NCI-H187 (cell line): ENCODE data around the gene ICAM3.

ENCODE experiments used
- DNase-seq, 2 experiments: peaks; one replicate each; lab custom pipeline; 2025; lab: John Stamatoyannopoulos, UW

The ICAM3 gene

DNA sequence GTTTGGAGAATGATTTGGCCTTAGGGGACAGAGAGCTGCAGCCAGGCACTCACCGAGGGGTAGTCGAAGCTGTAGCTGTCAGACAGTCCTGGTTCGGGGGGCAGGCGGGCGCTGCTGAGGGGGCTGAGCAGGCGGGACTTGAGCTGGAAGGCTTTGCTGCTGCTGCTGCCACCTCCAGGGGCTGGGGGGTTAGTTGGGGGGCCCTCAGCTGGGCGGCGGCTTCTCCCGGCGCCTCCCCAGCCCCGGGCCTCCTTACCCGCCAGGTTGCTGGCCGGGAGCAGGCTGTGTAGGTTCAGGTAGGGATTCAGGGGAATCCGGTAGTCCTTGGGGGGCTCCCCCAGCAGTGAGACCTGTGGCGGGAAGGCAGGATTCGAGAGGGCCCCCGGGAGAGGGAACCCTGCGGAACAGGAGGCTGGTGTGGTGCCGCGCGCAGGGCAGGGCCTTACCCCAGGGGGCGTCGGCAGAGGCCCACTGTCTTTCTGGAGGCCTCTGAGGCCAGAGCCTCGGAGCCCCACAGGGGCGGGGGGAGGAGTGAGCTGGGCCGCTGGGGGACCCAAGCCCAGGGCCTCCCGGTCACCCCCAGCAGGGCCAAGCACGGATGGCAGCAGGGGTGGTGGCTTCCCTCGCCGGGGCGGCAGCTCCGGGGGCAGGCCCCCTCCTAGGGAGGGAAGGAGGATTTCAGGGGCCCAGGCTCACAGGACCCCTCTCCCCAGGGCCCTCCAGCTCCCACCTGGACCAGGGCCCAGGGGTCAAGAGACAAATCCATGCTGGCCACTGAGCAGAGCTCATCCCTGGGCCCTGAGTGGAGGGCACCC lies 18.6 kb downstream of the ICAM3 start:
- no peak for DNase-seq

DNA sequence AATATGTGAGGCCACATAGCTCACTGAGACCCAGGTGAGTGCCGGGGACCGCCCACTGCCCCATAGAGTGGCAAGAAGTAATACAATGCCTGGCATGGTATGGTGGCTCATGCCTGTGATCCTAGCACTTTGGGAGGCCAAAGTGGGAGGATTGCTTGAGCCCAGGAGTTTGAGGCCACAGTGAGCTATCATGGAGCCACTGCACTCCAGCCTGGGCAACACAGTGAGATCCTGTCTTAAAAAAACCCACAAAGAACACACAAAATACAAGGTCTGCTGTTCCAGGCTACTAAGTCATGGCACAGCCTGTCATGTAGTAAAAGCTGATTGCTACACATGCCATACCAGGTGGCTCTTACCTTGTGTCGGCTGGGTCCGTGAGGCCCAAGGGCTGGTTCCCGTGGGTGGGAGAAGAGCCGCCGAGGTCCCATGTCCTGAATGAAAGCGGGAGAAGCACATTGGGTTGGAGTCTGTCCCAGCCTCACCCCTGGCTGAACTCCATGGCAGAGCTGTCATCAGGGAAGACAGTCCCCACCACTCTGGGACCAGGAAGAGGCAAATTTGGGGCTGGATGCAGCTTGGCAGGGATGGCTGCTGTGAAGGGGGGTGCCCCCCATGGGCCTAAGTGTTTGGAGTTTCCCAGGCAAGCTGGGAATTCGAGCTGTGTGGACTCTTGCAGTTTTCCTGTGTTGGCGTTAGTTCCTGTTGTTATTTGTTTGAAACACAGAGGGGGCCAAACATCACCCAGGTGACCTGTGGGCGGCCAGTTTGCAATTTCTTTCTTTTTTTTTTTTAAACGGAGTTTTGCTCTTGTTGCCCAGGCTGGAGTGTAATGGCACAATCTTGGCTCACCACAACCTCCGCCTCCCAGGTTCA lies 20.4 kb downstream of the ICAM3 start:
- DNase-seq = no peak

- DNase-seq = no peak
Measured at GRCh38 chr19:10317857-10318462, 21.5 kb downstream of the ICAM3 start.

DNA sequence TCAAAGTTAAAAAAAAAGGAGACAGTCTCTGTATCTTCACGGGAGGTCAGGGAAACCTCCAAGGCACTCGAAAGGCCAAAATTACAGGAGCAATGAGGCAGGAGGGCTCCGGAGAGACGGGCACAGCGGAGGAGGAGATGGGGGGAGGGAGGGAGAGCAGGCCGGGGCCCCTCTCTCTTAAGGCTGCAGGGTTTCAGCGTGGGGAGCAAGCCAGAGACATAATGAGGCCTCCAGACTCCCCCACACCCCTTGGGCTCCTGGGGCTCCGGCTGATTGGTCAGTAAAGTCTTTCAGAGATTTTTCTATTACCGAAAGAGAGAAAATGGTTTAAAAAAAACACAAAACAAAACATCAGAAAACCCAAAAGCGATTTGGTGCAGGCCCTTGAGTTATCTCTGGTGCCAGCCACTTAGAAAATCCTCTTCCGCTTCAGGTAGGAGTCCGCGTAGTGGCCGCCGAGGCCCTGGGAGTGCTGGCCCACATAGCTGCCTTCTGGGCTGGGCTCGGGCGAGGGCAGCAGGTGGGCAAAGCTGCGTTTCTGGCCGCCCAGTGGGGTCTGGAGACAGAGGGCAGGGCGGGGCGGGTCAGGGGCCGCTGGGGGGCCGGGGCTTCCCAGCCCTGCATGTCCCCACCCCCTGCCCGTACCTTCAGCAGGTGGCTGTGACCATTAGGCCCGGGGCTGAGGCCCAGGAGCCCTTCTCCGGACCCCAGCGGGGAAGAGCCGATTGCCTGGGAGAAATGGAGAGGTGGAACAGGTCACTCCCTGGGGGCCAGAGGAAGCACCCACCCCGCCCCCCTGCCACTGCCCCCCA lies 22.2 kb downstream of the ICAM3 start:
- no peak for DNase-seq

GRCh38 chr19:10316229-10317044 lies 23.0 kb downstream of the ICAM3 start:
- DNase-seq = no peak

DNA sequence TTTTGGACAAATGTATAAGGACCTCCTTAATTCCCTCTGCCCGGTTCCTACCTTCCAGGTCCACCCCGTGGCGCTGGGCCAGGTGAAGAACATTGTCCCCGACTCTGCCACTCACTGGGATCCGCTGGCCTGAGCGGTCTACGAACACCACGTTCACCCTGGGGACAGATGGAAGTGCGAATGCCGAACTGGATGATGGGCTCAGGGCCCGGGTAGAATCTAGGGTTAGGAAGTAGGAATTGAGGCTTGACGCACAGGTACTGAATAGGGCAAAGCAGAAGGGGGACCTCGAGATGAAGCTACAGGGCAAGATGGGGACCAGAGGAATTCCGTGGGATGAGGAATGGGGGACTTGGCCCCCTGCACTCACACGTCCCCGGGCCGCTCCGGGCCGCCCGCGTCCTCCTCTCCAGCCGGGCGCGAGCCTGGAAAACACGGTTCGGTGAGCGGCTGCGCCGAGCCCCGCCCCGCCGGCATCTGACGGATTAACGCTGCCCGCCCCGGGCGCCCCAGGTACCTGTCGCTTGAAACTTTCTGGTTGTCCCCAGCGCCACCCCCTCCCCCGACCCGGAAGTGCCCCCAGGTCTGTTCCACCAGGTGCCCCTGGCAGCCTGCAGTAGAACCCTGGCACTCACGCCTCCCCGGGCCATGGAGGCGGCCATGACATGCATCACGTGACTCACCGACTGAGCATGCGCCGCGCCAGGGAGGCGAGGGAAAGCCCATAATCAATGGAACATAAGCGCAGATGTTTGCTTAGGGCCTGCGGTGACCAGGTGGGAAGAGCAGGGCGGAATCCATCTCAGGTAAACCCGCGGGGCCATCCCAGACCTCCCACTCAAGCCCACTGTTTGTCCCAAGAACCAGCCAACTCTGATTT lies 23.8 kb downstream of the ICAM3 start, which contains the start of gene FDX2:
TSS of gene FDX2 (minus strand) at position 681 of the 880 bp plus-strand sequence. CDS start at position 662, 19 bp downstream.
- peak; percentile 65 to 74 for DNase-seq

GRCh38 chr19:10309423-10309822 lies 30.0 kb downstream of the ICAM3 start, which contains the start of gene ZGLP1:
Gene ZGLP1 (minus strand): TSS chr19:10309815.
- DNase-seq = no peak

GRCh38 chr19:10306327-10306726 lies 33.1 kb downstream of the ICAM3 start:
- no peak for DNase-seq

DNA sequence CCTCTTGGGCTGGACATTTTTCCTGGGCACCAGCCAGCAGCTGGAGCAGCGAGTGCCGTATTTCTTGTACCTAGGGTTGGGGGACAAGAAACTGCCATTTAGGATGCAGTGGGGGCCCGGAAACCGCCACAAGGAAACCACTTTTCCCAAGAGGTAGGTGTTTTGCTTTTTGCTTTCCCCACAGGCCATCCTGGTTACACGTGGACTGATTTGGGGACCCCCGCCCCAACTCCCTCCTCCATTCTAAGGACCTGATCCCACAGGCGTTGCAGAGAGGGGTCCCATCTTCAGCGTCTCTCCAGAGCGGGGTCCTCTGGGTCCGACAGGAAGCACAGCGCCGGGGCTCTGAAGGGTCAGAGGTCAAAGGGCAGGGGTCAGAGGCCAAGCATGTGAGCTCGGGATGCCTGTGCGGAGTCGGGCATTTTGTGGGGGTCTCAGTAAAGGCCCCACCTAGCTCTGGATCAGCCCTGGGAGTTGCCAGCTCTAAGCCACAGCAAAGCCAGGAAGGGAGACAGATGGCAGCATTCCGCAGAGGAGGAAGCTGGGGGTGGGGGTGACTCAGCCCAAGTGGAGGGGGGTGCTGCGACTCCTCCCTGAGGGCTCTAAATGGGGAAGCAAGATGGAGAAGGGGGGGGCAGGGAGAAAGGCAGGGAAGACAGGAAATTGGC lies 34.2 kb downstream of the ICAM3 start:
- DNase-seq = no peak

DNA sequence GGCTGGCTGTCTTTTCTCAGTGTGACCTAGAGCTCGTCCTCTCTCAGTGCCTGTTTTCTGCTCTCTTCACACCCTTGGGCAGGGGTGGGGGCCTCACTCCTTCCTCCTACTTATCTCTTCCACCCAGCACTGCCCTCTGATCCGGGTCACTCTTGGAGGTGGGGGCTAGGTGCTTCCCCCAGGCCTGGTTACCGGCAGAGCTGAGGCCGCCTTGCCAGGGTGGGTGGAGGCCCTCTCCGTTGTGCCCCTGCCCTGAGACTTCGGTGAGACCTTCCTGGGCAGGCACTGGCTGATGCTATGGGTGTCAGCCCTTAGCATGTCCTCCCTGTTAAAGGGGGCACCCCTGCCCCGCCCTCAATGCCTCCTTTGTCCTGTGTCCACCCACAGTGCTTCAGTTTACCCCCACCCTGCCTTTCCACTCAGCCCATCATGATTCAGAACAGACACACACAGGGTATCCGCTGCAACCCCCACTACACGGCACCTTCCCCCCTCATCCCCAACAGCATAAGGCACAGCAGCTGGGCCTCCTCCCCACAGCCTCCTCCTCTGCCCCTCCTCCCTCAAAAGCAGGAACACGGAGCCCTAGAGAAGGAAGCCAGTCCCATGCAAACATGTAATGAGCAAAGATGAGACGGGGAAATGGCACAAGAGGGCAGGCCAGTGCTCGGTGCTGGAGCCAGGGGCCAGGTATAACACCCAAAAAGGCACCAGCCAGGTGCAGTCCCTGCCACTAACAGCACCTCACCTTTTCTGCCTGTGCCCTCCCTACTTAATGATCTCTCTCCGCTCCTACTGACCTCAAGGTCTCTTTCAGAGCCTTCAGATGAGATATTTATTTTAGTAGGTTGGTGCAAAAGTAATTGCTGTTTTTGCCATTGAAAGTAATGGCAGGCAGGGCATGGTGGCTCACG lies 39.6 kb downstream of the ICAM3 start:
- no peak for DNase-seq

GRCh38 chr19:10295847-10296591 lies 43.4 kb downstream of the ICAM3 start:
- DNase-seq = no peak

DNA sequence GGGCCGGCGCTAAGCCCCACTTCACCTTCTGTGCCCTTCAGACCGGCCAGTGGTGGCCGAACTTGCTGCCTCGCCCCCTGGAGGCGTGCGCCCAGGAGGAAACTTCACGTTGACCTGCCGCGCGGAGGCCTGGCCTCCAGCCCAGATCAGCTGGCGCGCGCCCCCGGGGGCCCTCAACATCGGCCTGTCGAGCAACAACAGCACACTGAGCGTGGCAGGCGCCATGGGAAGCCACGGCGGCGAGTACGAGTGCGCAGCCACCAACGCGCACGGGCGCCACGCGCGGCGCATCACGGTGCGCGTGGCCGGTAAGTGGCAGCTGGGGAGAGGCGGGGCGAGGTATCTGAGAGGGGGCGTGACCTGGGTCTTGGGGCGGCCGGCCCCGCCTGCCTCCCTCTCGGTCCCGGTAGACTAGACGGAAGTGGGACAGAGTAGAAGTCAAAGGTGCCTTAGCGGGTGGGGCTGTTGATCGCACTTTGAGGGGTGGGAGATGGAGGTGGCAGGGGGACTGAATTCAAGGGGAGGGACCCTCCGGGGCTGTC lies 44.0 kb downstream of the ICAM3 start:
- no peak for DNase-seq

GRCh38 chr19:10294368-10294697 lies 45.1 kb downstream of the ICAM3 start:
- DNase-seq = no peak

DNA sequence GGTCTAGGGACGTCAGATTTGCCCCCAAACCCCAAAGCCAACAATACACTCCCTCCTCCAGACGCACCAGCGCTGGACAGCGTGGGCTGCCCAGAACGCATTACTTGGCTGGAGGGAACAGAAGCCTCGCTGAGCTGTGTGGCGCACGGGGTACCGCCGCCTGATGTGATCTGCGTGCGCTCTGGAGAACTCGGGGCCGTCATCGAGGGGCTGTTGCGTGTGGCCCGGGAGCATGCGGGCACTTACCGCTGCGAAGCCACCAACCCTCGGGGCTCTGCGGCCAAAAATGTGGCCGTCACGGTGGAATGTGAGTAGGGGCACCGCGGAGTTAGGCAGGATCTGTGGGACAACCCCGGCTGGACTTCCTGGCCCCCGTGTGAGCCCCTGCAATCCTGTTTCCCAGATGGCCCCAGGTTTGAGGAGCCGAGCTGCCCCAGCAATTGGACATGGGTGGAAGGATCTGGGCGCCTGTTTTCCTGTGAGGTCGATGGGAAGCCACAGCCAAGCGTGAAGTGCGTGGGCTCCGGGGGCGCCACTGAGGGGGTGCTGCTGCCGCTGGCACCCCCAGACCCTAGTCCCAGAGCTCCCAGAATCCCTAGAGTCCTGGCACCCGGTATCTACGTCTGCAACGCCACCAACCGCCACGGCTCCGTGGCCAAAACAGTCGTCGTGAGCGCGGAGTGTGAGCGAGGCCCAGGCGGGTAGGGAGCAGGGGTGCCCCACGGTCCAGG lies 45.6 kb downstream of the ICAM3 start:
- DNase-seq = no peak

DNA sequence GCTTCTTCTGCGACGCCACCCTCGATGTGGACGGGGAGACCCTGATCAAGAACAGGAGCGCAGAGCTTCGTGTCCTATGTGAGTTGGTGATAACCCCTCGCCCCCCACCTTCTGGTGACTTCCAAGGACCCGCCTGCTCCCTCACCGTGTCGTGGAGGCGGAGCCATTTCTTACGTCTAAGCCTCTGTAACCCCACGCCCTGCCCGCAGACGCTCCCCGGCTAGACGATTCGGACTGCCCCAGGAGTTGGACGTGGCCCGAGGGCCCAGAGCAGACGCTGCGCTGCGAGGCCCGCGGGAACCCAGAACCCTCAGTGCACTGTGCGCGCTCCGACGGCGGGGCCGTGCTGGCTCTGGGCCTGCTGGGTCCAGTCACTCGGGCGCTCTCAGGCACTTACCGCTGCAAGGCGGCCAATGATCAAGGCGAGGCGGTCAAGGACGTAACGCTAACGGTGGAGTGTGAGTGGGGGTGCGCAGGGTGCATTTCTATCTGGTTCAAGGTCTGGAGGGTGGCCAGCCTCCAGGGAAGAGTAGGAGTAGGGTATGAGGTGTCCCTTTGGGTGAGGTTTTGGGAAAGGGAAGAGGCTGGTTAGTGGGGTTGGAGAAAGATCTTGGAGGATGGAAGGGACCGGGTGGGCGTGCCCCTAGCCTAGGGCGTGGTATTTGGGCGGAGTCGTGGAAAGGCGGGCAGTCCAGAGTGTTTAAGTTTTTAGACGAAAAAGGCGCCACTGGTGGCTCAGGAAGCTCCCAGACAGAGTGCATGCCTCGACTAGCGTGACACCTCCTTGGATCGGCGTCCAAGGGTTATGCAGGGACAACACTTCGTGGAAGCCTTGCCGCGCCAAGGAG lies 46.4 kb downstream of the ICAM3 start:
- no peak for DNase-seq
